Peyer's patch (tissue), 4 donors: ENCODE measurements around the gene SPDYE3. TPM values are rescaled to one million over a fixed set of nuclear protein-coding genes. Genes with fewer than 3 reads are reported as not detected.

Source experiments
- DNase-seq, 3 donors: peaks; one replicate each; pipeline ENCODE4 v3.0.0-alpha.2; 2017 to 2019
- H3K27ac ChIP-seq, 4 donors: fragments of 200-600 bp; sonication (generic); one replicate each; pipeline ENCODE4 v1.5.1; 2016 to 2019
- H3K27me3 ChIP-seq, 2 donors: fragments of 200-600 bp; sonication (generic); one replicate each; pipeline ENCODE4 v1.5.1; 2019
- H3K36me3 ChIP-seq, 3 donors: fragments of 200-600 bp; sonication (generic); one replicate each; pipeline ENCODE4 v1.5.1; 2016 to 2019
- H3K4me1 ChIP-seq, 4 donors: fragments of 200-600 bp; sonication (generic); one replicate each; pipeline ENCODE4 v1.5.1; 2016 to 2019
- H3K4me3 ChIP-seq, 4 donors: fragments of 200-600 bp; sonication (generic); 1 replicate in 3 of 4; 2 replicates in 1 of 4; pipeline ENCODE4 v1.5.1; 2016 to 2019; ENCODE audit warnings: mild to moderate bottlenecking in 1 of 4
- H3K9me3 ChIP-seq, 4 donors: fragments of 200-600 bp; sonication (generic); one replicate each; pipeline ENCODE4 v1.5.1; 2016 to 2019; ENCODE audit warnings: mild to moderate bottlenecking in 1 of 4
- POLR2A ChIP-seq, 2 donors: fragments of 450-650 bp; IDR thresholded peaks; one replicate each; pipeline ENCODE4 v1.5.1; 2017; ENCODE audit warnings: antibody characterized with exemption in 2 of 2, mild to moderate bottlenecking in 2 of 2, moderate library complexity in 2 of 2
- total RNA-seq, 4 donors: library from RNA; depleted of rRNA; stranded (reverse); fragments of >200 nt; gene quantifications; one replicate each; pipeline ENCODE4 v1.1.0, GENCODE V29; 2016
- TF ChIP-seq, protein P1 (sequence below), 6 experiments: fragments of 450-650 bp in 4 of 6; fragments of 200-600 bp in 2 of 6; sonication (generic) in 1 of 6; IDR thresholded peaks; one replicate each; pipeline ENCODE4 v1.5.1; 2017 to 2019; ENCODE audit warnings: antibody characterized with exemption in 6 of 6, mild to moderate bottlenecking in 3 of 6, moderate library complexity in 1 of 6

SPDYE3 gene
- total RNA-seq, 4 donors from 2014 or later = not detected

DNA sequence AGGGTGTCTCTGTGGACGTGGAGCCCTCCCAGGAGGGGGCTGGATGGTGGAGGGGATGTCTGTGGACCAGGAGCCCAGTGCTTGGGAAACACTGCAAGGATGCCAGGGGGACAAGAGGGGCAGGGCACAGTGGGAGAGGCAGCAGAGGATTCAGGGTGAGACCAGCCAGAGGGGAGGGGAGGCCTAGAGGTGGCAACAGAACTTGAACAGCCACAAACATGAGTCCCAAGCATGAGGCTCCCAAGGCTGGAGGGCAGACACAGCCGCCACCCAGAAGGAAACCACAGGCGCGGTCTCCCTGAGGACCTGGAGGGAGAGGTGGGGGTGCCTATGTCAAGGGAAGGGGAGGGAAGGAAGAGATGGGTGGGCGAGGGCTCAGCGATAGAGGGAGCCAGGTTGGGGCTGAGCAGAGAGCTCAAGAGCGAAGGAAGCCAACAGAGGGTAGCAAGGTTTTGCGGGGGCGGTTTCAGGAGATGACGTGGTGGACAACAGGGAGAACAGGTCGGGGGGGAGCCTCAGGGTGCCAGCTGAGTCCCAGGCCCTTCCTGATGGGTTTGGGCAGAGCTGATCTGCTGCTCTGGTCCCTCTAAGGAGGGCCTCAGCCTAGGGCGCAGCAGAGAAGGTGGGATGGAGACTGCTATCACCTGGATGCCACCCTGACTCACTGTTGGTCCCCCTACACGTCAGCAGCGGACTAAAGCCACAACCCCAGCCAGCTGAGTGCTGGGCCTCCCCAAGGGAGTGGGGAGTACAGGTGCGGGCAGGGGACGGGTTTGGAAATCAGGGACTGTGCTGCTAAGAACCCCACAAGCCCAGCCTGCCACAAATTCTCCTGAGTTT is 59.1 kb downstream of the SPDYE3 start:
- peak overlapping the region in 3 of 4 donors; percentile 25 to 82 (median 81) for H3K27ac ChIP-seq
- no peak for TF ChIP-seq POLR2A (IDR thresholded peaks at IDR 0.05)
- TF ChIP-seq, protein P1, sequence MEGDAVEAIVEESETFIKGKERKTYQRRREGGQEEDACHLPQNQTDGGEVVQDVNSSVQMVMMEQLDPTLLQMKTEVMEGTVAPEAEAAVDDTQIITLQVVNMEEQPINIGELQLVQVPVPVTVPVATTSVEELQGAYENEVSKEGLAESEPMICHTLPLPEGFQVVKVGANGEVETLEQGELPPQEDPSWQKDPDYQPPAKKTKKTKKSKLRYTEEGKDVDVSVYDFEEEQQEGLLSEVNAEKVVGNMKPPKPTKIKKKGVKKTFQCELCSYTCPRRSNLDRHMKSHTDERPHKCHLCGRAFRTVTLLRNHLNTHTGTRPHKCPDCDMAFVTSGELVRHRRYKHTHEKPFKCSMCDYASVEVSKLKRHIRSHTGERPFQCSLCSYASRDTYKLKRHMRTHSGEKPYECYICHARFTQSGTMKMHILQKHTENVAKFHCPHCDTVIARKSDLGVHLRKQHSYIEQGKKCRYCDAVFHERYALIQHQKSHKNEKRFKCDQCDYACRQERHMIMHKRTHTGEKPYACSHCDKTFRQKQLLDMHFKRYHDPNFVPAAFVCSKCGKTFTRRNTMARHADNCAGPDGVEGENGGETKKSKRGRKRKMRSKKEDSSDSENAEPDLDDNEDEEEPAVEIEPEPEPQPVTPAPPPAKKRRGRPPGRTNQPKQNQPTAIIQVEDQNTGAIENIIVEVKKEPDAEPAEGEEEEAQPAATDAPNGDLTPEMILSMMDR (IDR thresholded peaks at IDR 0.05) = no peak
- H3K4me1 ChIP-seq = peaks cover 0 to 29% (median 3%) of the 10 kb centered on the region in 4 donors
- H3K4me3 ChIP-seq = no peak overlapping the region
- peak in 2 of 3 donors; percentile 75 to 82 for DNase-seq
- peaks cover 0 to 19% (median 0%) of the 10 kb centered on the region in 3 donors for H3K36me3 ChIP-seq
- no peaks in the 10 kb centered on the region for H3K9me3 ChIP-seq
- no peaks in the 10 kb centered on the region for H3K27me3 ChIP-seq

DNA sequence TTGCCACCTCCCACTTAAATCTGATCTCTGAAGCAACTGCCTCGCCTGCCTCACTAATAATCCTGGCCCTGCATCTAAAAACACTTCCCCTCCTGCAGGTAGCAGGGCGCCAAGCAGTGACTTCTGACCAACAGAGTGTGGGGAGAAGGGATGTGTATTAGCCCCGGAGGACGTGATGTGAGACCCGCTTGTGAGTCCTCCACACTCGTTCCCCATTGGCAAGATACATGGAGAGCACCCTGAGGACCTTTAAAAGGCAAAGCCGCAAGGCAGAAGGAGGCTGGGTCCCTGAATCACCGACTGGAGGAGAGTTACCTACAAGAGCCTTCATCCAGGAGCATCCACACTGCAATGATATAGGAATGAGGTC is 59.7 kb downstream of the SPDYE3 start:
- Histone ChIP-seq H3K4me1 (peaks cover 0 to 29% (median 4%) of the 10 kb centered on the region in 4 donors), H3K4me3 (no peak overlapping the region), H3K27ac (peak overlapping the region in 3 of 4 donors; percentile 25 to 82 (median 81)), H3K36me3 (peaks cover 0 to 13% (median 0%) of the 10 kb centered on the region in 3 donors), H3K9me3 (no peaks in the 10 kb centered on the region), H3K27me3 (no peaks in the 10 kb centered on the region)
- DNase-seq = no peak
- TF ChIP-seq, protein P1 (IDR thresholded peaks at IDR 0.05) = no peak
- TF ChIP-seq POLR2A (IDR thresholded peaks at IDR 0.05) = no peak

DNA sequence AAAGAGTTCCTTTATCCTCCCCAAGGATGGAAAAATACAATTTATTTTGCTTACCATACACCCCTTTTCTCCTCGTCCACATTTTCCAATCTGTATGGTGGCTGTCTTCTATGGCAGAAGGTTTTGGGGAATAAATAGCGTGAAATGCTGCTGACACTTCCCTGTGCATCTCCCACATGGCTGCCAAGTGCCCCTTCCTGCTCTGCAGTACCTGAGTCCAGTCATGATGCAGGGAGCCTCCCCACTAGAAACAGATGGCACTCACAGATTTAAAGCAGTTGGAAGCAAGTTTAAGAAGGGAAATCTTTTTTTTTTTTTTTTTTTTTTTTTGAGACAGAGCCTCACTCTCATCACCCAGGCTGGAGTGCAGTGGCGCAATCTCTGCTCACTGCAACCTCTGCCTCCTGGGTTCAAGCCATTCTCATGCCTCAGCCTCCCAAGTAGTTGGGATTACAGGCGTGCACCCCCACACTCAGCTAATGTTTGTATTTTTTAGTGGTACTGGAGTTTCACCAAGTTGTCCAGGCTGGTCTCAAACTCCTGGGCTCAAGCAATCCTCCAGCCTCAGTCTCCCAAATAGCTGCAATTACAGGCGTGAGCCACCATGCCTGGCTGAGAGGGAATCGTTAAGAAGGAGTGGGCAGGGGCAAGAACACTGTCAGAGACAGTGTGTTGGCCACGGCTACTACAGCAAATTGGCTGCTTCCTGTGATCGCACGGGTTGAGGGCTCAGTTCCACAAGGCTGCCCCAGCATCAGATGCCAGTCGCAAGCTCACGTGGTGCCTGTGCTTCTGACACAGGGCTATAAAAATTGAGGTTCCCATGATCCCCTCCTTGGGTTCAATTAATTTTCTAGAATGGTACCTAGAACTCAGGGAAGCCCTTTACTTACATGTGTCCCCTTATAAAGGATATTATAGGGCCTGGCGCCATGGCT is 60.4 kb downstream of the SPDYE3 start:
- no peaks in the 10 kb centered on the region for H3K27me3 ChIP-seq
- no peaks in the 10 kb centered on the region for H3K9me3 ChIP-seq
- DNase-seq = peak in 2 of 3 donors; percentile 87 to 89
- TF ChIP-seq POLR2A (IDR thresholded peaks at IDR 0.05) = no peak
- TF ChIP-seq, protein P1 (IDR thresholded peaks at IDR 0.05) = no peak
- peak overlapping the region; percentile 25 to 82 (median 68) for H3K27ac ChIP-seq
- peaks cover 0 to 29% (median 7%) of the 10 kb centered on the region in 4 donors for H3K4me1 ChIP-seq
- peaks cover 0 to 6% (median 0%) of the 10 kb centered on the region in 3 donors for H3K36me3 ChIP-seq
- H3K4me3 ChIP-seq = no peak overlapping the region

DNA sequence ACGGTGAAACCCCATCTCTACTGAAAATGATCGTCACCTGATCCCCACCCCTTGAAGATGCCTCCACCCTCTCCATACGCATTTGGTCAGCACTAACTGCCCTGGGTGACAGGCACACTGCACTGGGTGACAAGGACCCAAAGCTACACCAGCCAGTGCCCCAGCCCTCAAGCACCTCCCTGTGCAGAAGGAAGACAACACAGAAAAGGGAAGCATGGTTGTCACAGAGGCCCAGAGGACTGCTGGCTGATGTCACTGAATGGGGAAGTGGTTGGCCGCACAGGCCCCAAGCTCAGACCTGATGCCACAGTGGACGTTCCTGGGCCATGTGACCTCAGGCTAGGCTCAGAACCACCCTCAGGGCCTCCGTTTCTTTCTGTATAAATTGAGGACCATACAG is 61.6 kb downstream of the SPDYE3 start:
- TF ChIP-seq, protein P1 (IDR thresholded peaks at IDR 0.05) = no peak
- TF ChIP-seq POLR2A (IDR thresholded peaks at IDR 0.05) = no peak
- Histone ChIP-seq H3K9me3 (no peaks in the 10 kb centered on the region), H3K27me3 (no peaks in the 10 kb centered on the region), H3K27ac (peak overlapping the region; percentile 34 to 82 (median 71)), H3K4me3 (peak overlapping the region in 1 of 4 donors; percentile 20), H3K36me3 (no peaks in the 10 kb centered on the region), H3K4me1 (peaks cover 0 to 29% (median 7%) of the 10 kb centered on the region in 4 donors)
- peak in 2 of 3 donors; percentile 89 to 93 for DNase-seq

DNA sequence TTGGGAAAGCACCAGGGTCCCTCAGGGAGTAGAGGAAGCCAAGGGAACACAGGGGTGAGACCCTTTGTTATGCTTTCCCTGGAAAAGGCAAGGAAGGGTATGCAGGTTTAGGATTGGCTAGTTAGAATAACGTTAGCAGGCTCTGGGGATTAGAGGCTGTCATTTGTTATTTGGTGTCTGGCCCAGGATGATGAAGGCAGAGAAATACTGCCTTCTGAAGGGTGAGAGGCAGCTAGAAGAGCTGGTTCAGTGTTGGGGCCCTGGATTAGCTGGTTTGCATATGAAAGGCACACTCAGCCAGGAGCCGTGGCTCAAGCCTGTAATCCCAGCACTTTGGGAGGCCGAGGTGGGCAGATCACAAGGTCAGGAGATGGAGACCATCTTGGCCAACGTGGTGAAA is 62.8 kb downstream of the SPDYE3 start:
- Histone ChIP-seq H3K4me1 (peaks cover 0 to 29% (median 7%) of the 10 kb centered on the region in 4 donors), H3K4me3 (no peak overlapping the region), H3K36me3 (no peaks in the 10 kb centered on the region), H3K27ac (peak overlapping the region in 3 of 4 donors; percentile 34 to 82 (median 78)), H3K9me3 (no peaks in the 10 kb centered on the region), H3K27me3 (no peaks in the 10 kb centered on the region)
- TF ChIP-seq, protein P1 (IDR thresholded peaks at IDR 0.05) = no peak
- no peak for TF ChIP-seq POLR2A (IDR thresholded peaks at IDR 0.05)
- DNase-seq = no peak
